SW 1271 (cell line): ENCODE data around the gene TTC31.

Source experiments
- DNase-seq, 2 experiments: peaks; one replicate each; lab custom pipeline; 2025; lab: John Stamatoyannopoulos, UW

TTC31 gene

DNA sequence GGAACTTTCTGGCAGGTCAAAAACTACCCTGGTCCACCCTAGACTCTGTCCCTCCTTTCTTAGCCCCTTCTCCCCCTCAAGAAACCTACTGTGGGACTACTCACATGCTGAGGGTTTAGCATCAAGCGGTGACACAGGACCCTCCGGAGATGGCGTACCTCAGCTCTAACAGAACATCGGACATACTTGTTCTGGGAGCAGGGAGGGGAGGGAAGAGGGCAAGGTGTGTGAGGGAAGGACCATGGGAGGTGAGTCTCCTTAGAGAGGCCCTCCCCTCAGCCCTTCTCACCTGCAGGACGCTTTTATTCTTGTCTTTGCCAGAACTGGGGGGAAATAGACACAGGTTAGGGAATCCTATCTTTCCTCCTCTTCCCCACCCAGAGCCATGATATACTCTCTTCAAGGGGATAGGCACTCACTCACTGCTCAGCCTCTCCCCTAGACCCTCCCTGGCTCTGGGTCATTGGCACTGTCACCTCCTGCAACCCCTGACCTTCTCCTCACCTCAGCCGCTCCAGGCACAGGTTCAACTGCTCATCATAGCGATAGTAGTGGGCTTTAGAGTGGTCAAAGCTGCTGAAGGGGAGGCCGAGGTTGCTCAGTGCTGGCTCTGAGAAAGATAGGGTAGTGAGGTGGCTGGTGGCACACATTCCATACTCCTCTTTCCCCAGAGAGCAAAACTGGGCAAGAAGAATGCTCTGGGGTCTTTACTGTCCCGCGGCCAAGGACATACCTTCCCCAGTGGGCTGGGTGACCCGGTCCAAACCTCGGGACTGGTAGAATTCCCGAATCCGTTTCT, 22.8 kb downstream of the TTC31 start:
- no peak for DNase-seq

DNA sequence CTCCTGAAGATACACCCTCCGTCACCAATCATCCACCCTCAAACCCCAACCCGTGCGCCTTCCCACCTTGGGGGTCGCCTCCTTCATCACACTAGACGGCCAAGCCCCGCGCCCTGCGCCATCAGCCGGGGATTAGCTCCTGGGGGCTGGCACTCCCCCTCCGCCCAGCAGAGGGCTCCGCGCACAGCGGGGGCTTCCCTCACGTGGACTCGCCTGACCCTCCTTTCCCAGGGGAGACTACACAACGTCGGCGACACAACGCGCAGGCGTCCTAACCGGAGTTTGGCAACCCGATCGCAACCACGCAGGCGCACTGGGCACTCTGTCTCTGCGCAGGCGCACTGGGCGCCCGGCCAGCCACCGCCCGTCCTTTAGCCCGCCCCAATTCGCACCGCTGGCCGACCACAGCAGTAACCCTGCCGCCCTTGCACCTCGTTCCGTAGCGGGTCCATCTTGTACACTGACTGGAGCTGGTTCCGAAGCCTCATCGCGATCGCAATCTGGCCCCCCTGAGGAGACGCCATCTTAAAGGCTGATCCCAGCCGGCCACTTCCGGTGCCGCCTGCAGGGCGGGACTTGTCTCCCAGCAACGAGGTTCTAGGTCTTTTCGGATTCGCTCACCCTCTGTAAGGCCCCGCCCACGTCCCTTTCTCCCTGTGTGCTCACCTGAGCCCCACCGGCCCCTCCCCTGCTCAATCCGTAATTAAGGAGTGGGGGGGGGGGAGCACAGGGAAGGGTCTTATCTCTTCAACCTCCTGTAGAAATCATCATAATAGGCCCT, 24.5 kb downstream of the TTC31 start, which contains the start of gene PCGF1:
Gene PCGF1, minus strand, starts transcription at position 551 of the 781 bp plus-strand sequence. Its CDS starts 27 bp downstream, at position 524.
- DNase-seq, result peak; percentile 91 to 95

DNA sequence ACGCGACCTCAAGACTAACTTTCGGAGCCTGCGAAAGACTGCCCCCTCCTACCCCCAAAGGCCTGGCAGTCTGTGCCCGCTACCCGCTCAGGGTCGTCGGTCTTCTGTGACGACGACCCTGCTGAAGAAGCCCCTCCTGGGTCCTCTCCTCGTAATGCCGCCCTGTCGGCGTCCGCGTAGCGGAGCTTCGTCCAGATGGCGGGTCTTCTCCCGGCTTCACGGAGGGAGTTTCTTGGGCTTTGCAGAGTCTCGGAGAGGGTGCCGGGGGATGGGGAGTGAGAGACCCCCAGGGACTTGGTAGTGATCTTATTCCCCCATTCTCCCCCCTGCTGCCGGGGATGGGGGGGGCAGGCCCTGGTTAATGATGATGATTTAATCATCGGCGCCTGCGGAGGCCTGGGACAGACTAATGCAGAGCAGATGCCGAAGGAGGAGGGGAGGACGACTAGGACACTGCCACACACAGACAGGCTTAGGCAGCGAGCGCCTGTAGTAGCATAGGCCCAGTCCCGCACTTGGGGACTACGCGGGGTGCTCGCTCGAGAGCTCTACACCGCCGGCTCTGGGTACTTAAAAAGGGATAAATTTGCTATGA, 25.1 kb downstream of the TTC31 start:
- no peak for DNase-seq

DNA sequence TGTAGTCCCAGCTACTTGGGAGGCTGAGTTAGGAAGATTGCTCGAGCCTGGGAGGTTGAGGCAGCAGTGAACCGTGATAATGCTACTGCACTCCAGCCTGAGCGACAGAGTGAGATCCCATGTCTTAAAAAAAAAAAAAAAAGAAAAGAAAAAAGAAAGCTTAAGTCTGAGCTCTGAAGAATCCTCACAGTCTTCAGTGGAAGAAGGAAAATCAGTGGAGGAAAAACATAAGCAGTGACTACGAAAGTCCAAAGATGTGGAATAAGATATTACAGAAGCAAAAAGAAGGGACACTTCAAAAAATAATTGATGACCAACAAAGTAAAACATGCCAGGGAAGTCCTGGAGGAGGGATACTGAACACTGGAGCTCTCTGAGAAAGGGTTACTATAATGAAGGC, 27.4 kb downstream of the TTC31 start:
- no peak for DNase-seq

DNA sequence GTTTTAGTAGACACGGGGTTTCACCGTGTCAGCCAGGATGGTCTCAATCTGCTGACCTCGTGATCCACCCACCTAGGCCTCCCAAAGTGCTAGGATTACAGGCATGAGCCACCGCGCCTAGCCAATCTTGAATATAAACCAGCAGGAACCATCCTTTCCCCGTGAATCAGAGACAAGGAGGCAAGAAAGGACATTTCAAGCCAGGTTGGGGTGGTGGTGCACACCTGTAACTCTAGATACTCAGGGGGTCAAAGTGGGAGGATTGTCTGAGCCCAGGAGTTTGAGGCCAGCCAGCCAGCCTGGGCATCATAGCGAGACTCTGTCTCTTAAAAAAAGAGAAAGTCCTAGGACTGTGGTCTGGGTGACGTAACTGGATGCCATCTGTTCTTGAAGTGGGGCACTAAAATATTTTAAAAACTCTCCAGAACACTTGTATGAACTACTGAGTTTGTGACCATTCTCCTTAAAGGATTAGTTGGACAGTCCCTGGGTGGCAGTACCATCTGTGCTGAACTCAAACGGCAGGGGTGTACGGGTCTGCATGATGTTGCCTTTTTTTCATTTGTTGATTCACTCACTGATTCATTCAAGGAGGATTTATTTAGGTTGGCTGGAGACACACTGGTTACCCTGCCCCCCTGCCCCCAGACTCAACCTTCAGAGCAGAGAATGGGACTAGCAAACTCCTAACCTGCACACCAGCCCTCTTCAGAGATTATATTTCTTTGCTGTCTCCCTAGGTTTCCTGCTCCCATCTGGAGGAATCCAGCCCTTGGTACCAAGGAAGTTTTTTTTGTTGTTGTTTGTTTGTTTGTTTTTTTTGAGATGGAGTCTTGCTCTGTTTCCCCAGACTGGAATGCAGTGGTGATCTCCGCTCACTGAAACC, 28.5 kb downstream of the TTC31 start:
- no peak for DNase-seq

DNA sequence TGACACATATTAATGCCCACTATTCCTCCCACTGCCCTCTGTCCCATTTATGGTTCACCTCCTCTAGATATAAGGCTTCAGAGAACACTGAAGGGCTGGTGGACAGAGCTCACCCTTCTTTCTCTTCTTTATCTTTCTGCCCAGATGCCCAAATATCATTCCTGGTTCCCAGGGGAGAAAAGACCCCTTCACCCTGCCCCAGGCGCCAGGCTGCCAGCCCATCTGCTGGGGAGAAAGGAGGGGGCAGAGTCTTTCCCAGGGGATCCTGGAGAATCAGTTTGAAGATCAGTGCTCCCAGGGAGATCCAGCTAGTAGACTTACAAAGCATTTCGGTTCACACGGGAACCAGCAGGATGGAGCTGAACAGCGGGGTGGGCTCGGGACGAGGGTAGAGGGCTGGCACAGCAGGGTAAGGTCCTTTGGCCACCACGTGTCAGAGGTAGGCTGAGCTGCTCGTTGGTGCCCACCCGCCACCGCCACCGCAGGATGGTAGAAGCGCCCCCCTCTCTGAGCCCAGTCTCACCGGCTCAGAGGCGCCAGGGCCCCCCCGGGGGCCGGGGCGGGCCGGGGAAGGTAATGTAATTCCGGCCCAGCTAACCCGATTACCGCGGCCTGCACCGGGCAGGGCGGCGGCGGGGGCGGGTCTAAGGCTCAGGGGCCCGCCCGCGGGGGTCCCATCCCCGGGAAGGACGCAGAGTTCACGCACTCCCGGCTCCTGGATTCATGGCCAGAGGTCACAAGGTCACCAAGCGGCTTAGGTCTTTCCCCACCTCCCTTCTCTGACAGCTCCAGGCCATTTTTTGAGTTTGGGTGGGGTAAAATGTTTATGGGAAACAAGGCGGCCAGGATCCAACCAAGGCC, 30.1 kb downstream of the TTC31 start:
- no peak for DNase-seq

DNA sequence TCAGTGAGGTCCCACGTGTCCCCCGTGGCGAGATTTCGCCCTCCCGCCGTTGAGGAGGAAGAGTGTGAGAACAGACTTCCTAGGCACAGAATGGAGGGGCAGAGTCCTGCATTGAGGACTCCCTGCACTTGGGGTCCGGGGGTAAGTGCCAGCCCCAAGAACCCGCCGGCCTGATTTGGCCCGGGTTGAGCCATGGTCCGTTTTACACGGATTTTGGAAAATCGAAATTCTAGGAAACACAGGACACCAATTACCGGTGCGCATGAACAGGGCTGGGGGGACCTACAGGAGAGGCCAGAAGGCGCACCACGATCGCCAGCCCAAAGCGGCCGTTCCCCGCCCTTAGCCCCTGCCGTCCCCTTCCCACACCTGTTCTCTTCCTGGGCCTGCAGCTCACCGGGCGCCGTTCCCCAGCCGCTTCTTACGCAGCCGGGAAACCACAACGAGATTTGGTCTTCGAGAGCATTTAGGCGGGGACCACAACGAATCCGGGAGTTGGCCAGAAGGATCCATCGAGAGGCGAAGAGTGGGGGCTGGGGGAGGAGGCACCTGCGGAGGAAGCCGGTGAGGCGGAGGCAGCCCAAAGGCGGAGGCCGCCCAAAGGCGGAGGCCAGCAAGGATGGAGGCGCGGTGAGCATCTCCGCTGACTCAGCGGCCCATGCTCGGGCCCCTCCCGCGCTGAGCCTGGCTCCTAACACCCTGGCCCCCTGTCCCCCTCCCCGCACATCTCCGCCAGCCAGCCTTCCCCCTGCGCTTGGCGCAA, 30.9 kb downstream of the TTC31 start:
- DNase-seq, result no peak

DNA sequence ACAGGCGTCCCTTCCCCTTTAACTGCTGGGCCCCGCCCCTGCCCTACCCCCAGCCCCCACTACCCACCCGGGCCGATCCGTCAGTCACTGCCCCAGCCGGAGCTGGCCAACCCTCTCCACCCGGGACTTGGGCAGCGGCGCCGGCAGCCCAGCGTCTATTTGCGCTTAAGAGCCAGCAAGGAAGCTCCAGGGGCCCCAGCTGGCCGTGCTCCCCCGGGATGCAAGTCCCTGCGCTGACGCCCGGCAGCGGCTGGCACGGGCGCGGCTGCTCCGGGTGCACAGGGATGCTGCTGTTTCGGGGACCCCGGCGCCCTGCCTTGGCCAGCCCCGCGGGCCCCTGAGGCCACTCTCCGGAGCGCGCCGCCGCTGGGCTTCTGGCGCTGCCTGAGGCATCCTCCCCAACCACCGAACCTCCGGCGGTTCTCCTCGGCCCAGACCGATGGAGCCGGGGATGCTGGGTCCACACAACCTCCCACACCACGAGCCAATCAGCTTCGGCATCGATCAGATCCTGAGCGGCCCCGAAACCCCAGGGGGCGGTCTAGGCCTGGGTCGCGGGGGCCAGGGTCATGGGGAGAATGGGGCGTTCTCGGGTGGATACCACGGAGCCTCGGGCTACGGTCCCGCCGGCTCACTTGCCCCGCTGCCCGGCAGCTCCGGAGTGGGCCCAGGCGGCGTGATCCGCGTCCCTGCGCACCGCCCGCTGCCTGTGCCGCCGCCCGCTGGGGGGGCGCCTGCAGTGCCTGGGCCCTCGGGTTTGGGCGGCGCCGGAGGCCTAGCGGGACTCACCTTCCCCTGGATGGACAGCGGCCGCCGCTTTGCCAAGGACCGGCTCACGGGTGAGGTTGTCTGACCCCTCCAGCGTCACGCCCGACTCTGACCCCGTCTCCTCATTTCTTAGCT, 31.7 kb downstream of the TTC31 start, which contains the start of gene TLX2:
Gene TLX2, plus strand, starts transcription at position 83 of the 903 bp plus-strand sequence. Its CDS starts 357 bp downstream, at position 440.
- DNase-seq, result no peak

DNA sequence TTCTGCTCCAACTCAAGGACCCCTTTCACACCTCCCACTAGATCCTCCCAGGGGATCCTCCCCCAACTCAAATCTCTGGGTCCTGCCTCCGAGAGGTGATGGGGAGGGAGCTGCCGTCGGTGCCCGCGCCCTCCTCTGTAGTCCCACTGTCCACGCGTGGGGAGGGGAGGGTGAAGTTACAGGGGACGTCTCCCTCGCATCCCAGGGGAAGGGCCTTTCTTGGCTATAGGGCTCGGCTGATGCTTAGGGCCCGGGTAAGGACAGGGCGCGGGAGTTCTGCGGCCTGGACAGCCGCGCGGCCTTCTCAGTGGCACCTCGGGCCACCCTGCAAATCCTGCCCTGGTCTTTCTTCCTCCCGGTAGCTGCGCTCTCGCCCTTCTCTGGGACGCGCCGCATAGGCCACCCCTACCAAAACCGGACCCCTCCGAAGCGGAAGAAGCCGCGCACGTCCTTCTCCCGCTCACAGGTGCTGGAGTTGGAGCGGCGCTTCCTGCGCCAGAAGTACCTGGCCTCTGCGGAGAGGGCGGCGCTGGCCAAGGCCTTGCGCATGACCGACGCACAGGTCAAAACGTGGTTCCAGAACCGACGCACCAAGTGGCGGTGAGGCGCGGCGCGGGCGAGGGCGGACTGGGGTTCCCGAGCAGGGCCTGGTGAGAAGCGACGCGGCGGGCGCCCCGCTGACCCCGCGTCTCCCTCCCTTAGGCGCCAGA, 32.5 kb downstream of the TTC31 start:
- no peak for DNase-seq

DNA sequence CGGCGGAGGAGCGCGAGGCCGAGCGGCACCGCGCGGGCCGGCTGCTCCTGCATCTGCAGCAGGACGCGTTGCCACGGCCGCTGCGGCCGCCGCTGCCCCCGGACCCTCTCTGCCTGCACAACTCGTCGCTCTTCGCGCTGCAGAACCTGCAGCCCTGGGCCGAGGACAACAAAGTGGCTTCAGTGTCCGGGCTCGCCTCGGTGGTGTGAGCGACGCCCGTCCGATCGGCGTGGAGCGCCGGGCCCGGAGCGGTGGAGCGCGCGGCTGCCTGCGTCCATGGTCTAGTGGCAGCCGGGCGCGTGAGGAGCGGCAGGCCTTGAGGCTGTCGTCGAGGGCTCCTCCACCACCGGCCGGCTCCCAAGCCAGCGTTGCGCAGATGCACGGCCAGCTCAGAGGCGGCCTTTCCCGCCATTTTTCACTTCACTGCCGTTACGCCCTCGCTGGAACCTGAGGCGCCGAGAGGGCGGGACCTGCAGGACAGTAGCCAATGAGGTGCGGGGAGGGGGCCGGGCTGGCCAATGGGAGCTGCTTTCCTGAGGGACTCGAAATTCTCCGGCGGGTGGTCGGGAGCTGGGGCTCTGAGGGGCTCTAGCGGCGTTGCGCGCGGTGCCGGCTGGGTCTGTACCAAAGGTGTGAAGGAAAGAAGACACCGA, 33.2 kb downstream of the TTC31 start:
- peak in 1 of 2 experiments; percentile 19 for DNase-seq

DNA sequence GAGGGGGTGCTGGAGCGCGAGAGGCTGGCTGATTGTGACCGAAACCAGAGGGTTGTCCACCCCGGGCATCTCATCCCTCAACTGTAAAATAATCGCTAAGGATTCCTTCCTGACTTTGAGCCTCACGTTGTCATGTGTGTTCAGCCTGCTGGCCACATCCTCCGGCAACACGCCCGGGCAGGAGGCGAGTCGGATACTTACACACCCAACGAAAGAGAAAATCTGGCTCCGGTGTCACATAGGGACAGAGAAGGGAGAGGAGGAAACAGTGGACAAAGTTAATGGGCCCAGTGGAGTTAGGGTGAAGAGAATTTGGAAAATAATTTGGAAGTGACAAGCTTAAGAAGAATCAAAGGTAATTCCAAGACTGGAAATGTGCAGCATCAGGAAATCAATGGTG, 33.8 kb downstream of the TTC31 start:
- DNase-seq, result no peak

DNA sequence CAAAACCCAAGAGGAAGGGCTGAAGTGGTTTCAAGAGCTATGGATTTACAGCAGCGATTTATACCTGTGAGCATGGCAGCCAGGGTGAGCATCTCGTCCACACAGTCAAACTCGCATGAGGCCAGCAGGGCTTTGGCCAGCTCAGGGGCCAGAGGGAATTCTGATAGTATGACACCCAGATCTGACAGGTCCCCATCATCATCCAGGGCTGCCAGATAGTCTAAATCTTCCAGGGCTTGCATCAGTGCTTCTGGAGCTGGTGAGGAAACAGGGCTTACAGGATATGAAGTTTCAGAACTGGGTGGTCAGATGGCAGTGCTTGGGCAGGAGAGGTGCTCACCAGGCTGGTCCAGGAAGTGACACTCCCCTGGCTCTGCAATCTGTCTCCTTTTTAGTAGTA, 39.6 kb downstream of the TTC31 start:
- no peak for DNase-seq

DNA sequence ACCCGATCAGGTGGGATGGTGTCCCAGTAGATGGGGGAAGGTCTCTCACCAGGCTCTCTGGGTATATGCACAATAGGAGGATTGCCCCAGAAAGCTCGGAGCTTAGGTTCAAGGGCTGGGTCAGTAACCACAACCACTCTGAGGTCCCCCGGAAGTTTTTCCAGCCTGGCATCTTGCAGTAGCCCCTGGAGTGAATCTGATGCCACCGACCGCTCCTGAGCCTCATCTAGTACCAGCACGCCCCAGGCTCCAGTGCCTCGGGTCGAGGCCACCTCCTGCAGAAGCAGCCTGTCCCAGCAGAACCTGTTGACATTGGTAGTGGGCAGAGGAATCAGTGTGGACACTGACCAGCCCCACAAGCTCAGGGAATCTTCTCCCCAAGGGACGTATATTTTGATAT, 41.1 kb downstream of the TTC31 start:
- DNase-seq, result no peak

DNA sequence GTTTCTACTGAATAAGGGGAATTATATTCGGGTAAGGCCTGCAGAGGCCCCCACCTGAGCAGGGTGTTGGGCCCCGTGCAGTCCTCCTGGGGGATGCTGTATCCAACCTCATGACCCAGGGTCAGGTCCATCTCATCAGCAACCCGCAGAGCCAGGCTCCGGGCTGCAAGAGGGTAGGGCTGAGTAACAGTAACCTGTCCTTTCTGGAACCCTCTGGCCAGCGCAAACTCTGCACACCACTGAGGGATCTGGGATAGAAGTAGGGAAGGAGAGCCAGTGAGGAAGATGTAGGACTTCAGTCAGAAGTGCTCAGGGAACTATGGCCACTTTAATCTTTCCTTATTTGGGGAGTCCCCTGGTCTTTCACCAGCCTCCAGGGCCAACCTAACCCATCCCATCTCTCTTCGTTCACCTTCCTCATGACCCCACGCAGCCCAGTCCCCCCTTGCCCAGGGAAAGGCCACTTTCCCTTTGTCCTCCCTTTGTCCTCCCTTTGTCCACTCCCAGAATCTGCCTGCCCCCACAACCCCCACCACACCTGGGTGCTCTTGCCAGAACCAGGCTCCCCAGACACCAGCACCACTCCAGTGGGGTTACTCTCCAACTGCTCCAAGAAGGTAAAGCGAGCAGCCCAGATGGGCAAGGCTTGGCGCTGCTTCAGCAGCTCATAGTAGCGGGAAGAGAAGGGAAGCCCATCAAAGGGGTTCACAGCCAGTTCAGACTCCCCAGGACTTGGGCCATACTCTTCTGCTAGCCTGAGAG, 42.3 kb downstream of the TTC31 start:
- no peak for DNase-seq

DNA sequence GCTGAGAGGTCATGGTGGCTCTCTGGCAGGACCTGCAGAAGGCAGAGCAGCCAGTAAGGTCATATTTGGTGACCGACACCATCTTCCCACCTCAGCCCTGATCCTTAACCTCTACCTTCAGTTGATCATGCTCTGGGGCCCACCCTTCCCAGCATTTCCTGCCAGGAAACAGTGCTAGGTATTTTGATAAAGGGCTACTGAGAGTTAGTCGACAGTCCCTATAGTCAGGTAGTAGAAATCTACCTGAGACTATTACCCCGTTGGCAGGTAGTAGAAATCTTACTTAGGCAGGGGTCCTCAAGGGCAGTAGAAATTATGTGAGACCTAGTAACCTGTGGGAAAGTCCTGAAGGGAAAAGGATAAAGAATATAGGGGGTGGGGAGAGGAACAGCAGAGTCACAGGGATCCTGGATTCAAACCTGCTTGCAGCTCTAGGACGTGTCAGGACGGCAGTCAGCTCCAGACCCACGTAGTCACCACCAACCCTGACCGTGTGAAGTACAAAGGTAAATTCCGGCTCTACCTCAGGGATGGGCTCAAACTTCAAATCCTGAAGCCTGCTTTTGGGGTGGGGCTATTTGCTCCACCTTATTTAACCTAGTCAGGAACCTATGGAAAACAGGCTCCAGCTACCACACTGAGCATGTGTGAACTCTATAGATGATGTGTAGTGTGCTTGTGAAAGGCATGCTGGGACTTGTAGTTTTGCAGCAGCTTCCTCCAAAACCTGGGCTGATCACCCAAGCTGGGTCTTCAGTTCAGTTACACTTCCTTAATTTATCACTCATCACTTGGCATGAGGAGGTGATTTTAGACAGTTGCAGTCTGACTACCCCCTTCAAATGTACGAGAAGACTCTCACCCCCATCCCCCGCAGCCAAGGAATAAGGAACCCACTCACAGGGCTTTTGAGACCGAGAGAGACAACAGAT, 43.1 kb downstream of the TTC31 start, which contains the start of gene DQX1:
Gene DQX1, minus strand, starts transcription at position 515 of the 932 bp plus-strand sequence. Its CDS starts 502 bp downstream, at position 13.
- DNase-seq, result peak in 1 of 2 experiments; percentile 50
